SH-SY5Y (cell line): ENCODE data around the gene UBE2Q2.

Experiments used
- GATA2 ChIP-seq: IDR thresholded peaks from 2 replicates; pipeline ENCODE4 v1.6.1; 2011; ENCODE audit warnings: mild to moderate bottlenecking, low read depth, low read length
- GATA3 ChIP-seq: IDR thresholded peaks from 2 replicates; pipeline ENCODE4 v1.6.1; 2011; ENCODE audit warnings: low read depth, mild to moderate bottlenecking, low read length, moderate library complexity

GRCh38 chr15:75942464-75942863 is 99.2 kb downstream of the UBE2Q2 start:
- TF ChIP-seq GATA2 (no peak), GATA3 (no peak)
